ENCODE measurements around the gene GALR2.
"Not testable (repeated sequence)": the region's sequence is repeated elsewhere in the genome, so short reads cannot be mapped to it uniquely, and the experiment has no call there.

The GALR2 gene

DNA sequence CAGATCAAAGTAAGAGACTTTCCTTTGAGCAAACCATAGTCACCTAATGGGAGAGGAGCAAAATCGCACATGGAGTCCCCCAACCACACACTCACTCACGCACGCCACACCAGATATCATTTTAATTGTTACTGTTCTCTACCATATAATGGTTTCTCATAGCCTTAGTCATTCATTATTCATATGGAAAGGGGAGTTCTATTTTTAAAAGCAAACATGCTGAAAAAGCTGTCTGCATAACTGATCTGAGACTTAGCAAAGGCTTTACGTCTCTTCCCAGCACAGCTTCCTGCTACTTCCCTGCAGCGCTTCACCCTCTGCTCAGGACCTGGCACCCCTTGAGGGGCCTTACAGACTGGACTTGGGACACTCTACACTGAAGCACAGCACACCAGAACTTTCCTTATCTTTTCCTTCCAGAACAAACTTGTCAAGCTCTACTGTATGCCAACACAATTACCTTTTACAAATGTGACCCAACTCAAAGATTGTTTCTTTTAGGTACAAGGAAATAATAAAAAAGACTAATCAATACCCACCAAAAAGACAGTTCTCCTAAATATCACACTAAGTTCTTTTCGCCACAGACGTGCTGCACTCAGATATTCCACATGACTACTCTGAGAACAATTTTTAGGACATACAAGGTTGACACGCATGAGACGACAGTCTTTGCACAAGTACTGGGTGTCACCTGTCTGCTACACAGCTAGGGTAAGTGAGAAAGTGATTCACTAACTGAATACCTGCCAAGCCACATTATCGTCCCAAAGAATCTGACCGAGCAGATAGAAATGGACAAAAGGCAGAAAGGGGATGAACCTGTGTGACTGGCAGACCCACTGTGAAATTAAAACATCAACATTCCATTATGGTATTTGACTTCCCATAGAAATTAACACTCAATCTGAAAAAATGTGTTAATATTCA lies 23.8 kb upstream of the GALR2 start:
- DNase-seq = no peak

DNA sequence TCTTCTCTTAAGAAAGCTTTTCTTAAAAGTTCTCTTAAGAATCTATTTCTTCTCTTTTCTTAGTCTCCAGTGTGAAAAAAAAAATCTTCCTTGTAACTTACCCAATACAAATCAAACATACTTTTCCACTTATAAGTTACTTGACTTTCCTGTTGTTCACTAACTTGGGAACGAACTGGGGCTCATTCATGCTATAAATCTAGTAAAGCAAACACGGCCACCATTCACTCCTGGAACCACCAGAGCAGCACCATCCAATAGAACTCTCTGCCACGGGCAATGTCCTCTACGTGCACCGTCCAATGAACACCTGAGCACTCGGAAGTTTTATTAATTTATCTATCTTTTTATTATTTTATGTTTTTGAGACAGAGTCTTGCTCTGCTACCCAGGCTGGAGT lies 23.0 kb upstream of the GALR2 start:
- no peak for DNase-seq

- no peak for DNase-seq
Measured at GRCh38 chr17:76053246-76054111, 21.1 kb upstream of the GALR2 start.

DNA sequence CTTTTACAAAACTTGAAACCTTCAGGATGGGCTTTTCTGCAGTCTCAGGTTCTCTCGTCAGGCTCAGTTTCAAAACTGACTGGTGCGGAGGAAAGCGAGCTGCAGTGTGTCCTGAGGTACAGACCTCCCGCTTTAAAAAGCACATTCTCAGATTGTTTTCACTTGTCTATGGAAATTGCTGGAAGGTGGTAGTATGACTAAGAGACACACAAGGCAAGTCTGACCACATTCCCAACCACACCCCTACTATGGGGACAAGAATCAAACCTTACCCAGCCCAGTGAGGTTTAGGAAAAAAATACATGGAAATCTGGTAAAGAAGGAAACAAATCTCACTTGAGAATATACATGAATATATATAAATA lies 20.5 kb upstream of the GALR2 start:
- DNase-seq = no peak

DNA sequence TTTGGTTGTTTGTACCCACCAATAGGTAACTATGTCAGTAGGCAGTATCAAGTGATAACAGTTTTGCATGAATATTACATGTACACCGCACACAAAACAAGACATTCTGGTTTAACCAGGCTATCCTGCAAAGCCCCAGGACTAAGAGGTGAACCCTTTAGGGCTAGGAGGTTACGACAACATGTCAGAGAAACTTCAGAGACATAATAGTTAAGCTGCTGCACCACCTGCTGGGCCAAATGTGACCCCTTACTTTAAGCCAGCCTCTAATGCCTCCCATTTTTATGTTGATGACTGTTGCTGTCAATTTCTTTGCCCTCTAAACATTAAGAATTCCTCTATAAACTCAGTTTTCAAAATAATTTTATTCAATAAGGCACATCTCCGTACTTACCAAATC lies 17.7 kb upstream of the GALR2 start:
- no peak for DNase-seq

DNA sequence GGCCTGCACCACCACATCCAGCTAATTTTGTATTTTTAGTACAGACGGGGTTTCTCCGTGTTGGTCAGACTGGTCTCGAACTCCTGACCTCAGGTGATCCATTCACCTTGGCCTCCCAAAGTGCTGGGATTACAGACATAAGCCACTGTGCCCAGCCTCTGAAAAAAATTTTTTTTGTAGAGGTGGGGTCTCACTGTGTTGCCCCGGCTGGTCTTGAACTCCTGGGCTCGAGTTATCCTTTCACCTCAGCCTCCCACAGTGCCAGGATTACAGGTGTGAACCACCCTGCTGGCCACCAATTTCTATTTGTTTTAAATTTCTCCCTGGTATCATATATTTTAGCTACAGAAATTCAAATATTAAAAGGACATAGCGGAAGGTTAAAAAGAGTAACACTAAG lies 16.3 kb upstream of the GALR2 start:
- DNase-seq = not testable (repeated sequence)

- DNase-seq = peak; percentile 53
Measured at GRCh38 chr17:76063875-76064546, 10.6 kb upstream of the GALR2 start.

- no peak for DNase-seq
Measured at GRCh38 chr17:76065775-76066174, 8.8 kb upstream of the GALR2 start.

DNA sequence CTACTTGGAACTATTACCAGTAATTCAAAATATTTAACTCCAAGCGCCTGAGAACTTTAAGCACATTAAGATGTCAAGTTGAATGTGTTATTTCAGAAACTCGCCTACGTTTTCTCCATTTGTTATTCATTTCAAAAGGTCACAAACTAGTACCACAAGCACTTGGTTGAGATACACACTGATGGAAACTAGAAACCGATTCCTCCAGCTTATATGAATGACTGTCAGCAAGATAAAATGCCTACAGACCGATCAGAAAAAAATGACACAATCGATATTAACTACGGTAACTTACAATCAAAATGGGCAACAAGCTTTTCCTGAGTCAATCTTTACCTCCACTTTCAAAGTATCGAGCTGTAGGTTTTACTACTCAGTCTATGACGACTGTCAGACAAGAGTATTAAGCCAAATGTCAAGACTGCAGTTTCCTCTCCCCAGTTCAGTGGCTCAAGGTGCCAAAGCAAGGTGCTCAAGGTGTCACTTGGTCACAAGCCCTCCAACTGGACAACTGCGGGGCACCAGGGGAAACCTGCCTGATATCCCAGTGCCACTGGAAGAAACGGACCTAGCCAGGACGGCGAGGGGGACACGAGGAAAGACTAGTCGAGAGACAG lies 2.9 kb upstream of the GALR2 start:
- peak; percentile 11 for DNase-seq

DNA sequence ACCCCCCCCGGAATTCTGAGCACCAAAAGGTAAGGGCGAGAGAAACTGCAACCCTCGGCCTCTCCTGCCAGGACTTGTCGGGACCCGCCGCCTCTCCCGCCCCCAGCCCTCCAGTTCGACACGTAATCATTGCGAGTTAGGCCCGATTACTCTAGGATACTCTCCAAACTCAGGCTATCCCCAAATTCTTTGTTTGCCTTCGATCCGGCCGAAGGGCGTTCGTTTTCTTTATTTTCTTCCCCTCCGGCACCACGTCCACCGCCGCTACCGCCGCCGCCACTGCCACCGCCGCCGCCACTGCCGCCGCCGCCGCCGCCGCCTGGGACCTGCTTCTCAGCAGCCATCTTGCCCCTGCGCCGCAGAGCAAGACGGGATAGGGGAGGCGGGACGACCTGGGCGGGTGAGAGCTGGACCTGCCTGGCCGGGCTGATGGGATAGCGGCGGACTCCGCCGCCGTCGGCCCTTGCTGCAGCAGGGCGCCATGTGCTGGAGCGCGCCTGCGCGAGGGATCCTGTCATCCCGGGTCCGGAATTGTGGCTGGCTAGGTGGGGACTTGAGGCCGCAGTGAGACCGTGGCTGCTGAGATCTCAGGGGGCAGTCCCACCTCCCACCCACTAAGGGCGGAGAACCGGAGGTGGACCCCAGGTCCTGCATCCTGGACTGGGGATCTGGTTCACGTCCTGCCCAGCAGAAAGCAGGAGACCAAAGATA lies 2.3 kb upstream of the GALR2 start, which contains the start of gene SRP68:
TSS of gene SRP68 (minus strand) at position 370 of the 711 bp plus-strand sequence. CDS start at position 344, 26 bp downstream.
- DNase-seq = peak; percentile 89

DNA sequence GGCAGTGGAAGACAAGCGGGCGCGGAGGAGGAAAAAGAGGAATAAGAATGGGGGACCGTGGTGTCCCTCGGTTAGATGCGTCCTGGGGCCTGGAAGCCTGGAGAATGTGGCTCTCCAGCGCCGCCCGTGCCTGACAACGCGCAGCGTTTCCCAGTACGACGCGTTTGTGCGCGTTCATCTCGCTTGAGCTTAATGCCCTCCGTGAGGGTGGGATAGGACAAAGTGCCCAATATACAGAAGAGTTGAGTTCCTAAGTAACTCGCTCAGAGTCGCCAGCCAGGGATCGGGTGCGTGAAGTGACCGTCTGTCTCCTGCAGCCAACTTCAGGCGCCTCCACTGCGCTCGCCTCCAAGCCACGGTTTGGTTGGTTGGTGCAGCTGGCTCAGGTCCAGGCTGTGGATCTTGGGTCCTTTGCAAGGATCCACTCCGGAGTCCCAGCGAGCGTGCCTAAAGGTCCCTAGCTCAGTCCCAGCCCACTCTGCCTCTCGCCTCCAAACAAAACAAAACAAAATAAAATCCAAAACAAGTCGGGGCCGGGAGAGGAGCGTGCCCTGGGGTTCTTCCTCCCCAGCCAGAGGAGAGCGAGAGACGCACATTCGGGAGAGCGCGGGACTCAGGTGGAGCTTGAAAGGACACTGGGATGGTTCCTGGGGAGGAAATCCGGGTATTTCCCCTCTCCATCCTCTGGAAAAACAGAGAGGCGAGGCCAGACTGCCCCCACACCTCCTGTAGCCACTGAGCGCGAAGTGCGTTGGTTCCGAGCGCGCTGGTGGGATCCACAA lies 974 bp downstream of the GALR2 start:
- DNase-seq = no peak

- DNase-seq = no peak
Measured at GRCh38 chr17:76076146-76076764, 1.7 kb downstream of the GALR2 start.

DNA sequence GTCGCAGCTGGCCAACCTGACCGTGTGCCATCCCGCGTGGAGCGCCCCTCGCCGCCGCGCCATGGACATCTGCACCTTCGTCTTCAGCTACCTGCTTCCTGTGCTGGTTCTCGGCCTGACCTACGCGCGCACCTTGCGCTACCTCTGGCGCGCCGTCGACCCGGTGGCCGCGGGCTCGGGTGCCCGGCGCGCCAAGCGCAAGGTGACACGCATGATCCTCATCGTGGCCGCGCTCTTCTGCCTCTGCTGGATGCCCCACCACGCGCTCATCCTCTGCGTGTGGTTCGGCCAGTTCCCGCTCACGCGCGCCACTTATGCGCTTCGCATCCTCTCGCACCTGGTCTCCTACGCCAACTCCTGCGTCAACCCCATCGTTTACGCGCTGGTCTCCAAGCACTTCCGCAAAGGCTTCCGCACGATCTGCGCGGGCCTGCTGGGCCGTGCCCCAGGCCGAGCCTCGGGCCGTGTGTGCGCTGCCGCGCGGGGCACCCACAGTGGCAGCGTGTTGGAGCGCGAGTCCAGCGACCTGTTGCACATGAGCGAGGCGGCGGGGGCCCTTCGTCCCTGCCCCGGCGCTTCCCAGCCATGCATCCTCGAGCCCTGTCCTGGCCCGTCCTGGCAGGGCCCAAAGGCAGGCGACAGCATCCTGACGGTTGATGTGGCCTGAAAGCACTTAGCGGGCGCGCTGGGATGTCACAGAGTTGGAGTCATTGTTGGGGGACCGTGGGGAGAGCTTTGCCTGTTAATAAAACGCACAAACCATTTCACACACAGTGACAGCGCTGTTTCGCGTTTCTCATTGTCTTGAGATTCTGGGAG lies 2.4 kb downstream of the GALR2 start:
- peak; percentile 6 for DNase-seq

DNA sequence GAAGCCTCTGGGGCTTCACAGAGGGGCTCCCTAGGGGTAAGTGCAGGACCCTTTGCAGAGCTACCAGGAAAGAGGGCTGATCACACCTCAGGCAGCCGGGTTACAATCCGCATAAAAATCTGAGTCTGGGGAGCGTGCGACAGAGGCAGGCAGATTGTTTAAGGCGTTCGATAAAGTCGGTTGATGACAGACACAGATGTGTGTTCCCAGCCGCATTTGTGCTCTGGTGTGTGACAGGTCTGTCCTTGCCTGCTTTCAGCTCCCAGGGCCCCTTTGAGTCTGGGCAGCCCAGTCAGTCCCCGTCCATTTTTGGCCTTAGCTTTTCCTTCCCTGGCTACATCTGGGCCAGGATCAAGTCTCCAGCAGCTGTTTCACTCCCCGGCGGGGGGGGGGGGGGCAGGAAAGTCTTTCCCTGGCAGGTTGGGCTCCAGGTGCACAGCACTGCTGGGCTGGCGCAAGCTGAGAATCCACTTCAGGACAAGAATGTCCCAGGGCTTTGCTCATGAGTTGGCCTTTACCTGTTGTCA lies 3.1 kb downstream of the GALR2 start:
- no peak for DNase-seq

GRCh38 chr17:76078370-76078769 lies 3.8 kb downstream of the GALR2 start:
- not testable (repeated sequence) for DNase-seq

DNA sequence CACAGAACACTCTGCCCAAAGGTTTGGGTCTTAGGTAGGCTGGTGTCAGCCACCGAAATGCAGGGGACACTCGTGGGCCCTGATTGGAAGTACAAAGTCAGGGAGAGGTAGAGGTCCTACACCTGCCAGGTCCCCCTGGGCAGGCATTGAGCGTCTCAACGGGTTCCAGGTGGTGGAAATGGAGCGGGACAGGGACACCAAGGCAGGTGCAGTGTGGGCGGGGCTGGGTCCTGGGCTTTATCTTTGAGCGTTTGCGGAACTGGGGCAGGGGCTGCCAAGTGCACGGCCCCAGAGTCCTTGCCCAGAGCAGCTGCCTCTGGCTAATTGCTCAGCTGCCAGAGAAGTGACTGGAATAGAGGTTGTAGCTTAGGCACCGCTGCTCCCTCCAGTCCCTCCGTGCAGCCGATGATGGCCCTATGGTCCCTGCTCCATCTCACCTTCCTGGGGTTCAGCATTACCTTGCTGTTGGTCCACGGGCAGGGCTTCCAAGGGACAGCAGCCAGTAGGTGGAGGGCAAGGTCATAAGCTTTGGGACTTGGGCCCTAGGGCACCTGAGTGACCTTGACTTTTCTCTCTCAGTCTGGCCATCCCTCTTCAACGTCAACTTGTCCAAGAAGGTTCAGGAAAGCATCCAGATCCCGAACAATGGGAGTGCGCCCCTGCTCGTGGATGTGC lies 4.4 kb downstream of the GALR2 start, which contains the start of gene ZACN:
TSS of gene ZACN (plus strand) at position 323 of the 675 bp plus-strand sequence. CDS start at position 406, 83 bp downstream.
- DNase-seq = no peak

GRCh38 chr17:76079535-76079955 lies 5.0 kb downstream of the GALR2 start:
- no peak for DNase-seq

- no peak for DNase-seq
Measured at GRCh38 chr17:76079956-76080767, 5.6 kb downstream of the GALR2 start.
